Measurements from ENCODE around the gene WDFY4.

DNA sequence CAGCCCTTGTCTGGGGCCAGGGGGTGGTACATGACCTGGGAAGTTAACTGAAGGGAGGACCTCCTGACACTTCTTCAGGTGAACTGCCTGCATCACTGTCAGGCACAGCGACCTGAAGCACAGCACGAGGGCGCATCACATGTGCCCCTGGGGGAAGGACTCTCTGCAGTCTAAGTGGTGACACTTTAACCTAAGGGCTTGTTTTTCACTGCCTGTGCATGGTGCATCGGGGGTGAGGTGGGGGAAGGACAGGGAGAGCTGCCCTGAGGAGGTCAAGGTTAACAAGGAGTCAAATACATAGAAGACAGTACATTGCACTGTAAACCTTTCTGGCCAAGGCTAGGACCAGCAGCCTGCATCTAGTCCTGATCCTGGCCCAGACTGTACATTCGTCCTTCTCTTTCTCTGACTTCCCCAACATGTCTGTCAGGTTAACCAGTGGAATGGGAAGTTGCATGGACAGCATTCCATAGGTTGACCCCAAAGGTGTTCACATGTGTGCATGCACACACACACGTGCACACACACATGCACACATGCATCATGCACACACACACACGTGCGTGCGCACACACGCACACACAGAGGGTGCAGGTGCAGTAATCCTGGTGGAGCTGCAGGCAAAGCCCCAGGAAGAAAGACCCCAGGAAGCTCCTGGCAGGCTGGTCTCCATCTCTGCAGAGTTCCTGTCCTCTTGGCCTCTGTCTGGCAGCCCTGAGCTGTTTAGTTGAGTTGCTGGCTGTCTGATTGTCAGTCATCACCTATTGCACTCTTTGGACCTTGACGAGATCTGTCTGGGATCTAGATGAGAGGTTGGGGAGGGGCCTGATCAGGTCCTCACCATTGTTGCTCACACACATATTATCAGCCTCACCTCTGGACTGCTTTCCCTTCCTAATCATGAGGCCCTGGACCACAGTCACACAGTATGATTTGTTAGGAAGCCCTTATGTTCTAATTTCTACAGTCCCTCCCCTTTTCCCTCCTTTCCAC, 37.8 kb downstream of the WDFY4 start:
- TF ChIP-seq, protein P1, sequence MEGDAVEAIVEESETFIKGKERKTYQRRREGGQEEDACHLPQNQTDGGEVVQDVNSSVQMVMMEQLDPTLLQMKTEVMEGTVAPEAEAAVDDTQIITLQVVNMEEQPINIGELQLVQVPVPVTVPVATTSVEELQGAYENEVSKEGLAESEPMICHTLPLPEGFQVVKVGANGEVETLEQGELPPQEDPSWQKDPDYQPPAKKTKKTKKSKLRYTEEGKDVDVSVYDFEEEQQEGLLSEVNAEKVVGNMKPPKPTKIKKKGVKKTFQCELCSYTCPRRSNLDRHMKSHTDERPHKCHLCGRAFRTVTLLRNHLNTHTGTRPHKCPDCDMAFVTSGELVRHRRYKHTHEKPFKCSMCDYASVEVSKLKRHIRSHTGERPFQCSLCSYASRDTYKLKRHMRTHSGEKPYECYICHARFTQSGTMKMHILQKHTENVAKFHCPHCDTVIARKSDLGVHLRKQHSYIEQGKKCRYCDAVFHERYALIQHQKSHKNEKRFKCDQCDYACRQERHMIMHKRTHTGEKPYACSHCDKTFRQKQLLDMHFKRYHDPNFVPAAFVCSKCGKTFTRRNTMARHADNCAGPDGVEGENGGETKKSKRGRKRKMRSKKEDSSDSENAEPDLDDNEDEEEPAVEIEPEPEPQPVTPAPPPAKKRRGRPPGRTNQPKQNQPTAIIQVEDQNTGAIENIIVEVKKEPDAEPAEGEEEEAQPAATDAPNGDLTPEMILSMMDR (IDR thresholded peaks at IDR 0.05): no peak
- TF ChIP-seq POLR2AphosphoS5 (IDR thresholded peaks at IDR 0.05): no peak
- TF ChIP-seq EP300 (IDR thresholded peaks at IDR 0.05; ENCODE audit: low read depth): no peak
- no peak for TF ChIP-seq POLR2A (IDR thresholded peaks at IDR 0.05)
